Stimulated activated CD8-positive, alpha-beta memory T cell treated with anti-CD3 and anti-CD28 coated beads, Interleukin-4, amount 100 ng/mL, for 48 hours (primary cell): ENCODE data around the gene ZDHHC24.

Source experiments
- DNase-seq: peaks from one replicate; pipeline ENCODE4 v3.0.0-alpha.2; 2020

The ZDHHC24 gene

DNA sequence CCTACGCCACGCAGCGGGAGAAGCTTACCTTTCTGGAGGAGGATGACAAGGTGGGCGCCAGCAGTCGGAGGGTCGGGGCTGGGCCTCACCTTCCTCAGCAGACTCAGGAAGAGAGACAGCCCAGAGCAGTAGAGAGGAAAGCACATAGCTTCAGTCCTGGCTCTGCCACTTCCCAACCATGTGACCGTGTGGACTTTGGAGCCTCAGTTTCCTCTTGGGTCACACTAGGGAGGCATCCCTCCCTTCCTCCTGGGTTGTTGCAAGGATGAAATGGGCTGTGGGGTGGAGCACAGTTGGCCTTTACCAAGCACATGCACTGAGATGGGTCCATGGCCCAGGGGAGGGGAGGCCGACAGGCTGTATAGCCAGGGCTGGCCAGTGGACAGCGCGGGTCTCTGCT lies 52.7 kb downstream of the ZDHHC24 start:
- no peak for DNase-seq

DNA sequence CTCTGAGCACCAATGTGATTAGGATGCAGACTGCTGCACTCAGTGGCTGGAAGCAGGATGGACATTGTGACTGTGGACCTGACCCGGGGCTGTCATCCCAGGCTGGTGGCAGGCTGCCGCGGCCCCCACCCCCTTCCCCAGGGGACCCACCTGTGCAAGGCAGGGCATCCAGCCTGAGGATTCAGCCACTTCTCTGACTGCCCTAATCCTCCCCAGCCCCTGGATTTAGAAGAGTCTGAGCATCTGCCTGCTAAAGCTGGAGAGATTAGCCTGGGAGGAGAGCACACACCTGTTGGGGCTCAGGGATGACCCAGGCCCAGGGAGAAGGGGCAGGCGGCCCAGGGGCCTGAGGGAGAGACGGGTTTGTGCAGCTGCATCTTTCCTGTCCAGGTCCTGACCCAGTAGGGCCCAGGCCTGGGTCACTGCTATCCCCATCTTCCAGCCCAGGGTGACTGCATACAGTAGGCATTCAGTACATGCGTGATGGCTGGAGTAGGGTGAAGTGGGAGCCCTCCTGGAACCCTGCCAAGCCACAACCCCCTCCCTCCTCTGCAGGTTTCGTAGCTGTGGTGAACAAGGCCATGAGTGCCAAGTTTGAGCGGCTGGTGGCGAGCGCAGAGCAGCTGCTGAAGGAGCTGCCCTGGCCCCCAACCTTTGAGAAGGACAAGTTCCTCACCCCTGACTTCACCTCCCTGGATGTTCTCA lies 53.5 kb downstream of the ZDHHC24 start:
- DNase-seq = no peak

DNA sequence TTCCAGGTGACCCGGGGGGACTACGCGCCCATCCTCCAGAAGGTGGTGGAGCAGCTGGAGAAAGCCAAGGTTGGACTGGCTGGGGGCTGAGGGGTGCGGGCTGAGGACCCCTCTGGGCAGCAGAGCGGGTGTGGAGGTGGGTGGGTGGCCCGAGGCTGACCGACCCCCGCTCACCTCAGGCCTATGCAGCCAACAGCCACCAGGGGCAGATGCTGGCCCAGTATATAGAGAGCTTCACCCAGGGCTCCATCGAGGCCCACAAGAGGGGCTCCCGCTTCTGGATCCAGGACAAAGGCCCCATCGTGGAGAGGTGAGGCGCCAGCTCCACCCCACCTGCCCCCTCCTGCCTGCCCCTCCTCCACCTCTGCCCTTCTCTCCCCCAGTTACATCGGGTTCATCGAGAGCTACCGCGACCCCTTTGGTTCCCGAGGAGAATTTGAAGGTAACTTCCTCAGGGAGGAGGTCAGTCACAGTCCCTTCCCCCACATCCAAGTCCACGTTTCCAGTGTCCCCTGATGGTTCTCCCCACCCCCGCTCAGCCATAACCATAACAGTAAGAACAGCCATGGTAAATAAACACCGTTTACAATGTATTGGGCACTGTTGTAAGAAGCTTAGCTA lies 54.4 kb downstream of the ZDHHC24 start:
- no peak for DNase-seq

DNA sequence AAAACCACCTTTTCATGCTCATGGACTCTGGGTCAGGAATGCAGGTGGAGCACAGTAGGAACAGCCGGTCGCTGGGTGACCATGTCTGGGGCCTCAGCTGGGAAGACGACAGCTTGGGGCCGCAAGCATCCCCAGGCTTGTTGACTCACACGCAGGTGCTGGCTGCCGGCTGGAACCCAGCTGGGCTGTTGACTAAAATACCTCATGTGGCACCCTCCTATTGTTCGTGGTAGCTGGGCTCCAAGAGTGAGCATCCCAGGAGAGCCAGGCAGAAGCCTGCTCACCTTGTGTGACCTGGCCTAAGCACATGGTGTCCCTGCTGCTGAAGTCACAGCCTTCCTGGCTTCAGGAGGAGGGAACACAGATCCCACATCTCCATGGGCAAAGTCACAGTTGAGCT lies 56.2 kb downstream of the ZDHHC24 start:
- DNase-seq = no peak

DNA sequence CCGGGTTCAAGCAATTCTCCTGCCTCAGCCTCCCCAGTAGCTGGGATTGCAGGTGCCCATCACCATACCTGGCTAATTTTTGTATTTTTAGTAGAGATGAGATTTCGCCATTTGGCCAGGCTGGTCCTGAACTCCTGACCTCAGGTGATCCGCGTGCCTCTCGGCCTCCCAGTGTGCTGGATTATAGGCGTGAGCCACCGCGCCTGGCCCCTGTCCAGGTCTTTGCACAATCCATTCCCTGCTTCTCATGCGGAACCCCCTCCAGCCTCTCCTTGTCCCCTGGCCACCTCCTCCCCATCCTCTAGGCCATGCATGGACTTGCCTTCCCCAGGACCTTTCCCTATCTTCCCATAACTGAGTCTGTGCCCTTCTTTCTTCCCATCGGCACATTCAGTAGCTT lies 56.9 kb downstream of the ZDHHC24 start:
- no peak for DNase-seq

DNA sequence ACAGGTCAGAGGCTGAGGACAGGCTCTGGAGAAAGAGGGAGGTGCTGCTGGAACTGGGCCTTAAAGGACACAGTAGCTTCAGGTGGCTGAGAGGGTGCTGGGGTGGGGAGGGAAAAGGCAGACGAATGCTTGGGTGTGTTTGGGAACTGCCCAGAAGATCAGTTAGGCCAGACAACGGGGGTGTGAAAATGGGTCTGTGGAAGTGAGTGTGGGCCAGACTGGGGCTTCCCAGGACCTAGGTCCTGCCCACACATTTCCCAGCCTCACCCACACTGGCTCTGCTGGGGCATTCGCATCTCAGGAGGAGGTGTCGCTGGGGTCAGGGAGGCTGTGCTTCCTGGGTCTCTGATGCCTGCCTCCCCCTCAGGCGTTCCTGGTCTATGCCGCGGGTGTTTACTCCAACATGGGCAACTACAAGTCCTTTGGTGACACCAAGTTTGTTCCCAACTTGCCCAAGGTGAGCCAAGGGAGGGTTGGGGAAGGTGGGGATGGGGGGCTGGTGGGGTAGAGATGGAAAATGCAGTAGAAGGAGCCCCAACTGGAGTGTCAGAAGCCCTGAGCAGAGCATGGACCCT lies 61.0 kb downstream of the ZDHHC24 start:
- no peak for DNase-seq

DNA sequence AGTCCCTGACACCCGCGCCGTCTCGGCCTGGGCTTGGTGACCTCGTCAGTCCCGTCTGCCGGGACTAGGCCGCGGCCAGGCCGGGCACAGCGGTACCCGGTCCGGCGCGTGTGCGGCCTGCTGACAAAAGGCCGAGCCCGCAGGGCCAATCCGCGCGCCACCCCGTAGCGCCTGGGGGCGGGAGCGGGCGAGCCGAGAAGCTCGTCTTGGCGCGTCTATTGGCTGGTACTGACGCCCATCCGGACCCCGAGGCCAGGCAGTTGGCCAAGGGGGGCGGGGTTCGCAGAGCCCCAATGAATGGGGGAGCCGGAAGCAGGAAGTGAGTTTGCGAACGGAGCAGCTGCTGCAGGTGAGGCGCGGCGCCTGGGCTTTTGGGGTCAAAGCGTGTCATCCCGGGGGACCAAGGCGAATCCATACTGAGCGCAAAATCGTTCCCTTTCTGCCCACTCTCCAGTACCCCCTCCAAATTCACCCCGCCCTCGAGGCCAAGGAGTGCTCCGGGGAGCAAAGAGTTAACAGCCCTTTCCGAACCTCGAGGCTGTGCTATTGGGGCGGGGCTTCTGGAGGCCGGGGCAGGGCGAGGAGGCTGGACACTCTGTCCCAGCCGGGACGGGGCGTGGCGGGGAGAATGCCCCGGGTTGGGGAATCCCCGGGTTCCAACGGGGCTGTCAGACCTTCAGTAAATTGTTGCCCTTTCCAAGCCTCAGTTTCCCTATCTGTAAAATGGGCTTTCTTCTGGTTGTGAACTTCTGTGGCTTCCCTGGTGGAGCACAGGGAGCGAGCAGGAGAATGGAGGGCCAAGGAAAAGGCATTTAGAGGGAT lies 65.5 kb downstream of the ZDHHC24 start, which contains the start of gene DPP3:
TSS of gene DPP3 (plus strand) at position 318 of the 822 bp plus-strand sequence. CDS start 1,767 bp downstream, outside the sequence.
- DNase-seq = peak; percentile 97

DNA sequence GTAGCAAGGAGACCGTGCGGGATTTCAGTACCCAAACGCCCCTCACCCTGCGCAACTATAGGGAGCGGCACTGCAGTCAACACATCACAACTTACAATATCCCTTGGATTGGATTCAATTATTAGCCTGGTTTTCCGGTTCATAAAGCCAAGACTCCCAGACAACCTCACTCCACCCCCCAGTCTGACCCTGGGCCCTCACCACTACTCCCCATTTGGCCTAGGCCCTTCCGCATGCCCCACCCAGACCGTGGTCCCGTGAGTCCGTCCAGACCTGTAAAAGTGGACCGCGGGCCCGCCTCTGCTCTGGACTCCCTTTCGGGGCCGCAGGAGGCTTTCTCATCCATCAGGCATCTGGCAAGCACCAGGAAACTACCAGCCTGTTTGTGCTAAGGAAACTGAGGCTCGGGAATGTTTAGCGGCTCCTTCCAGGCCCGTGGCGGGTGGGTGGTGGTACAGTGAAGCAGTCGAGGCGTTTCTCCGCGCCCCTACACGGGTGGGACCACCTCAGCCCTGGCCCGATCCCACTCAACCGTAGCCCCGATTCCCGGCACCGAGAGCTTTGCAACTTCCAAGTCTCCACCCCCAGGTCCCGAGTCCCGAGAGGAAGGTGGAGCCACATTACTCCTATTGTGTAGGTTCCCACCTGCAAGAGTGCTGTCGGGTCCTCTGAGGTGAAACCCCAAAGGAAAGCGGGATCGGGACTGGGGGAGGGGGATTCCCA lies 66.3 kb downstream of the ZDHHC24 start:
- DNase-seq = no peak

DNA sequence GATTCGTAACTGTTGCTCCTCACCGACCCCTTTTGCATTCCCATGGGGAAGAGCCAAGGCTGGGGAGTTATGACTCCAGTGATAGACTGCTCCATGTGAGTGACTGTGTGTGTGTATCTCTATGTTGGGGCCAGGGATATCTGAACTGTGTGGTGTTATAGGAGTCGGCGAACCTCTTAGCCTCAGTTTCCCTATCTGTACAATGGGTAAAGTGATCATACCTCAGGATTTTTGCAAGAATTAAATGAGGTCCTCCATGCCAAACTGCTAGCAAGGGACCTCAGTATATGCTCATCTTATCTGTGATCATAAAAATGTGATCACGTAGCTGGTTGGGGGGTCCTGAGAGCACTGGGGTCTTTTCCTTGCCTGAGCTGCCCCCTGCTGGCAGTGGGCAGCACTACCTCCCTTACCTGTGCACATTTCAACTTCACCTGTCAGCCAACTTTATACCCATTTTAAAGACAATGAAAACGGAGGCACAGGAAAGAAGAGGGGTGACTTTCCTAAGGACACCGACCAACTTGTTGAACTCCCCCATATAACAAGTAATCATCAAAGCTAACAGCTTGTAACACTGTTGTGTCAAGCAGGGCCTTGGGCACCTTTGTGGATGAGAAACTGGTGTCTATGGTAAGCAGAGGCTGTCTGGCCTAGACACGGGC lies 67.0 kb downstream of the ZDHHC24 start:
- DNase-seq = peak; percentile 67

DNA sequence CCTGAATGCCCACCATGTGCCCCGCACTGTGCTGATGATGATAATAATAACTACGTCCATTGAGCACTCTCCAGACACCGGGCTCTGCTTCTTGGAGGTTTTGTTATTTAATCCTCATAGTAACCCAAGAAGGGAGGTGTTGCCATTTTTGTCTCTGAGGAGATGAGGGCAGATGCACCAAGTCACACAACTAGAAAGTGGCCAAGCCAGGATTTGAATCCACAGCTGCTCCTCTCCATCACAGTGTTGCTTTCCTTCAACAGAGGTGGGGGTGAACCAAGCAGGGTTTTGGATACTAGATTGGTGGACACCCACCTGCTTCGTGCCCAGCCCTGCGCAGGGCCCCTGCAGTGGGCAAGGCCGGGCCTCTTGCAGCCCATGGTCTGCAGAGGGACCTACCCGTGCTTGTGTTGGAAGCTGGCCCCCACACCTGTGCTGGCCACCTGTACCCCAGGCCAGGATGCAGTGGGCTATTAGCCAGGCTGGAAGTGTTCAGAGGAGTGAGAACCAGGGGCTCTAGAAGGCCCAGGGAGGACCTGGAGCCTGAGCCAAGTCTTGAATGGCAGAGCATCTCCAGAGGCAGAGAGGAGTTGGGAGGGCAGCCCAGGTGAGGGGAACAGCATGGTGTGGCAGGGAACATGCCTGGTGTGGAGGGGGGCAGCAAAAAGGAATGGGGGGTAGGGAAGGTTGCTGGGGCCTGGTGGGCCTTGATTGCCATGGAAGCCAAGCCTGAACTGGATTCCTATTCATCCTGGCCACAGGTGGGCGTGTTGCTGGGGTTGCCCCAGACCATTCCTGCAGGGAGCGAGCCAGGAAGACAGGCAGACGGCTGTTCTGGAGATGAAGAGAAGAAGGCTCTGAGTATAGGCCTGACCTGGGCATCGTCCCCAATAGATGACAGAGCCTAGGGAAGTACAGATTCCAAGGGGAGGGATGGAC lies 68.3 kb downstream of the ZDHHC24 start:
- DNase-seq = no peak

DNA sequence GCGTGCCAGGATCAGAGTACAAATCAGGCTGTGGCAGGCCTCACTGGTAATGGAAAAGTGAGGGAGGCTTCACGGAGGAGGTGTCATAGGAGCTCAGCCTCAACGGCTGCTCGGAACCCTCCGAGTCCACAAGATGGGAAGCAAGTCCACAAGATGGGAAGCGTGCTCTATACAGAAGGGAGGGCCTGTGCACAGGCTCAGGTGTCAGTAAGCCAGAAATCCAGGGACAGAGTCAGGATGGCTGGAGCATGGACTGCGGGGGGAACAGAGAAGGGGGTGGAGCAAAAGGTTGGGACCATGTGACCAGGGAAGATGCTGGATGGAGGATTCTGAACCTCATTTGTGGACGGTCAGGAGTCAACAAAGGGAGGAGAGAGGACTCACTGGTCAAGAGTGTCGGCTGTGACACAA lies 69.0 kb downstream of the ZDHHC24 start:
- DNase-seq = no peak

DNA sequence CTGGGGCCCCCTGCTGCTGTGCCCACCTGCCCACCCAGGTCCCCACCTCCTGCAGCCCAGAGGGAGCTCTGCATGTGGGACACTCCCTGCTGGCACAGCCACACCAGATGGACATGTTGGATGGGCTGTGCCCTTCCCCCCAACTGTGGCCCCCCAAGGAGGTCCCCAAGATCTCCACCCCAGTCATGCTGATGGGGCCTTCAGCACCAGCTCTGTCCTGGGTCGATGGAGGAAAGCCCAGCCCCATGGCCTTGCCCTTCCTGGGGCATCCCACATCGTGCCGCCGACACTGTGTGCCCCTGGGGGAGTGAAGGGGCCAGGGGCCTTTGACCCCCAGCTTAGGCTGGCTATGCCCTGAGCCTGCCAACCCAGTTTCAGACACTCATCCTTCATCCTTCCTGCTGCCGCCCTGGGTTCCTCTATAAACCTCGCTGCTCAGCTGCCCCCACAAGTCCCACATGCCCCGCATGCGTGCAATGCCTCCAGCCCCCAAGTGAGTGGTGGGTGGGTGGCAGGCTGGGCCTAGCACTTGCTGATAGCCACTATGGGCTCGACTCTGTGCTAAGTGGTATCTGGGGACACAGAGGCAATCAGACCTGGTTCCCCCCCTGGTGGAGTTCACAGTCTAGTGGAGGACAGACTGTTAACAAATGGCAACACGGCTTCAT lies 69.5 kb downstream of the ZDHHC24 start:
- DNase-seq = no peak

DNA sequence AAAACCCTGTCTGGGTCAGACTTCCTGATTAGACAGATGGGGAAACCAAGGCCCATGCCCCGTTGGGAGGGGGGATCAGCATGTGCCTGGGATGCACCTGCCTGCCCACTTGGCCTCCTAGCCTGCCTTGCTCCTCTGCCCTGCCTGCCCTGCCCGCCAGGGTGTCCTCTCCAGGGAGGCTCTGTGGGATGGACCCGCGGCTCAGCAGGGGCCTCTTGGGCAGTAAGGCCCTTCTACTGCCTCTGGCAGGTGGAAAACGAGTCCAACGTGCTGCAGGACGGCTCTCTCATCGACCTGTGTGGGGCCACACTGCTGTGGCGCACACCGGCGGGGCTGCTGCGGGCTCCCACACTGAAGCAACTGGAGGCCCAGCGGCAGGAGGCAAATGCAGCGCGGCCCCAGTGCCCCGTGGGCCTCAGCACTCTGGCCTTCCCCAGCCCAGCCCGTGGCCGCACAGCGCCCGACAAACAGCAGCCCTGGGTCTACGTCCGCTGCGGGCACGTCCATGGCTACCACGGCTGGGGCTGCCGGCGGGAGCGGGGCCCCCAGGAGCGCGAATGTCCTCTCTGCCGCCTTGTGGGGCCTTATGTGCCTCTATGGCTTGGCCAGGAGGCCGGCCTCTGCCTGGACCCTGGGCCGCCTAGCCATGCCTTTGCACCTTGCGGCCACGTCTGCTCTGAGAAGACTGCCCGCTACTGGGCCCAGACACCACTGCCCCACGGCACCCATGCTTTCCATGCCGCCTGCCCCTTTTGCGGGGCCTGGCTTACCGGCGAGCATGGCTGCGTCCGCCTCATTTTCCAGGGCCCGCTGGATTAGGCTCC lies 70.3 kb downstream of the ZDHHC24 start:
- DNase-seq = no peak

DNA sequence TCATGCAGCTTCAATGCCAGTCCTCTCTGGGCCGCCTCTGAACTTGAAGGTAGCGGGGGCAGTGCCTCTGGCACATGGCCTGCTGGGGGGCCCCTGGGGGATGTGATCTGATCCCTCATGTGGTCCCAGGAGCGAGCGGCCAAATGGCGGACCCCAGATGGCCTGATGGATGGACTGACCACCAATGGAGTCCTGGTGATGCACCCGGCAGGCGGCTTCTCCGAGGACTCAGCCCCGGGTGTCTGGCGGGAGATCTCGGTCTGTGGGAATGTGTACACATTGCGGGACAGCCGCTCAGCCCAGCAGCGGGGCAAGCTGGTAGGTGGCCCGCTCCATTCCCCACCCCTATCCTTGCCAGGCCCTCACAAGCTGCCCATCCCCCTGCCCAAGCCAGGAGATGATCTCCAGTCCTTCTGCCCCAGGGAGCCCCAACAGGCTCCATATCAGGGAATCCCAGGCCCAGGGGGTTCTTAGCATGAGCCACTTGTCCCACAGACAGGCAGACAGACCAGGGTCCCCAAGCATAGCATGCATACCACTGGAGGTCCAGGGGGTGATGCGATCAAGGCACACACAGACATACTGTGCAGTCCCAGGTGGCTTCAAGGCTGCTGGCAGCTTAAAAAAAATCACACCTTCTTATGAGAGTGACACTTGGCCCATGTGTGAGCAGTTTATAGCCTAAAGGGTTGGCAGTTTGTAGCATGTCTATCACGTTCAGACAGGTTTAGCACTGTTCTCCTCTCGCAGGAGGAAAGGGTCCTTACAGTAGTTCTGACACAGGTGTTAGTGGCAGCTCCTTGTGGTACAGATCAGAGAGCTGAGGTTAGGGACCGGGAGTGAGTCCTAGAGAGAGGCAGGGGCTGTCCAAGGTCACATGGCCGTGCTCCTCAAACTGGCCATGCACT lies 72.0 kb downstream of the ZDHHC24 start:
- no peak for DNase-seq

DNA sequence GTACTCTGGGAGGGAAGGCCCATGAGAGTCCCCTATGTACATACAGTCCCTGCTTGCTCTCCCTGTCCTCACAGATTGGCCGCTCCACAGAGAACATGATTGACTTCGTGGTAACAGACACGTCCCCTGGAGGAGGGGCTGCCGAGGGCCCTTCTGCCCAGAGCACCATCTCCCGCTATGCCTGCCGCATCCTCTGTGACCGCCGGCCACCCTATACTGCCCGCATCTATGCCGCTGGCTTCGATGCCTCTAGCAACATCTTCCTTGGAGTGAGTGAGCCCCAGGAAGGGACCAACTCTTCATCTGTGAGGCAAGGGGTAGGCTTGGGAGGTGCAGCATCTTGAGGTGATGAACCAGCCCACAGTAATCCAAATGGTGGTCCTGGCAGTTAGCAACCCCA lies 72.7 kb downstream of the ZDHHC24 start:
- no peak for DNase-seq

DNA sequence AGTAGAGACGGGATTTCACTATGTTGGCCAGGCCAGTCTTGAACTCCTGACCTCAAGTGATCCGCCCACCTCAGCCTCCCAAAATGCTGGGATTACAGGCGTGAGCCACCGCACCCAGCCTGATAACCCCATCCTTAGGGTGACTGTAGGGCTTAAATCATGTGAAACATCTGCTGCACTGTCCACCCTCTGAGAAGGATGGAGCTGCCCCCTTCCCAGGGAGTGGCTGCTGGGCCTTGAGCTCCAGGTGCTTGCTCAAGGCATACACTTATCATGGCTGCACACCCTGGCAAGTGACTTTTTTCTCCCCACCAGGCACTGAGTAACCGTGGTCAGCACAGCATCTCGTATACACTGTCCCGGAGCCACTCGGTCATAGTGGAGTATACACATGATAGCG lies 73.8 kb downstream of the ZDHHC24 start:
- DNase-seq = no peak

DNA sequence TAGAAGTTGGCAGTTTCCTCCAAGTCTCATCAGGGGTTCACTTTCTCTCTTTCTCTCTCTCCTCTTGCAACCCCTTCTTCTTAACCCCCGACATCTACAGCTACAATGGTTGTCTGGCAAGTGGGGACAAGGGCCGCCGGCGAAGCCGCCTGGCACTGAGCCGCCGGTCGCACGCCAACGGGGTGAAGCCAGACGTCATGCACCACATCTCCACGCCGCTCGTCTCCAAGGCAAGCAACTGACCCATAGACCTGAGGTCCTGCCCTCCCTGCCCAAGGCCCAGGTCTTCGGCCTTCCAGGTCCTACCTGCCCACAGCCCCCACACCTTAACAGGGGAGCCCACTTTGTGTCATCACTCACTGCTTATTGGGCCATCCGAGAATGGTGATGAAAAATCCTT lies 74.7 kb downstream of the ZDHHC24 start:
- DNase-seq = no peak
